Measurements from ENCODE around the gene OSBPL10.
A peak's percentile ranks its signal among the peaks of the same experiment; 100 is the strongest.
"Not testable (repeated sequence)": the region's sequence is repeated elsewhere in the genome, so short reads cannot be mapped to it uniquely, and the experiment has no call there.

The OSBPL10 gene

DNA sequence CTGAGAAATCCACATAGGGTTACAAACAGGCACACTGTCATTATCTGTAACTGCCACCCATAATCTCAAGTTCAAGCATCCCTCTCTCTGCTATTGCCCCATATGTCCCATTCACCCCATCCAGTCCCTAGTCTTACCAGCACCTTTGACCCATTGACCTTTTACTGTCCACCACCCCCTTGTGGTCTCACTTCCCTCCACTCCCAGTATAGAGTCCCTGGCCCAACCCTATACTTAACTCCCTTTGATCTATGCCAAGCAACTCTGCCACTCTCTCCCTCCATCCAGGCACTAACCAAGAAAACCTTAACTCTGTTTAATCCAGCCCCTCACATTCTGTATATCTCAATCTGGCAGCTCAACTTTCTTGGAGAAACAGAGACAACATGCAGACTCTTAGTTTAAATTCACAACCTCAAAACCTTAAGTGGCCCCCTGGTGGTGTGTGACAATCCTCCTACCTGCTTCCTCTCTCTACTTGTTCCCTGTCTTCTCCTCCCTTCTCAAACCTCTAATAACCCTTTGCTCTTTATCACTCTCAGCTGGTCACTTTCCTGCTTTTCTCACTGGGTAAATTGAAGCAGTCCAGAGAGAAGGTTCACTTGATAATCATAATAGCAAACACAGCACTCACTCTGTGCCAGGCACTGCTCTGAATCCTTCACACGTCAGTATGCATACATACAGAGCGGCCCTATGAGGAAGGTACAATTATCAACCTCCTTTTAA lies 285.6 kb downstream of the OSBPL10 start:
- DNase-seq = peak; percentile 23

DNA sequence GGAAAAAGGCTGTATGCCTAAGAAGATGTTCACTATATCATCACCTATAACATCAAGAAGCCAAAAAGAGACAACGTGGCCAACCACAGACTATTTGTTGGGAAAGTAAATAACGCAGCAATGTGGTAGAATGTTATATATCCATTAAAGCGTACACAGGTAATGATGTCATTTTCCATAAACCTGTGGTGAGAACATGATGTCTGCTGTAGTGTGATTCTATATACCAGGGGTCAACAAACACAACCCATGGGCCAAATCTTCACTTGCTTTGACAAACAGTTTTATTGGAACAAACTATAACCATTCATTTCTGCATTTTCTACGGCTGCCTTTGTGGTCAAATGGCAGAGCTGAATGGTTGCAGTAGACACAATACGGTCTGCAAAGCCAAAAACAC lies 287.7 kb downstream of the OSBPL10 start:
- no peak for DNase-seq

DNA sequence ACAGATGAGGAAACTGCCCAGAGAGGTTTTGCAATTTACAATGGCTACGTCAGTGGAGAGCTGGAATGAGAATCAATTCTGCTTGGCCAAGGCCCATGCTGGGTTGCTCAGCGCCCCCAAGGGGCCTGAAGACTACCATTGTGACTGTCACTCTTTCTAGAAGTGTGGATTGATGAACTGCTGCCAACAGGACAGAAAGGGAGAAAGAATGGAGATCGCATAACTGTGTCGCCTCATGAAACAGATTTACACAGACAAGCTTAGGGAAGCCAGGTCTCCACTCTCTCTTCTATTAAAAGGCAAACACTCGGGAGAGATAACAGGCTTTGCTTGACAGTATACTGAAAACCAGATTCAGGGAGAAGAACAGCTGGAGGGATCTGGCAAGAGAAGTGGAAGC lies 288.3 kb downstream of the OSBPL10 start:
- DNase-seq = no peak

DNA sequence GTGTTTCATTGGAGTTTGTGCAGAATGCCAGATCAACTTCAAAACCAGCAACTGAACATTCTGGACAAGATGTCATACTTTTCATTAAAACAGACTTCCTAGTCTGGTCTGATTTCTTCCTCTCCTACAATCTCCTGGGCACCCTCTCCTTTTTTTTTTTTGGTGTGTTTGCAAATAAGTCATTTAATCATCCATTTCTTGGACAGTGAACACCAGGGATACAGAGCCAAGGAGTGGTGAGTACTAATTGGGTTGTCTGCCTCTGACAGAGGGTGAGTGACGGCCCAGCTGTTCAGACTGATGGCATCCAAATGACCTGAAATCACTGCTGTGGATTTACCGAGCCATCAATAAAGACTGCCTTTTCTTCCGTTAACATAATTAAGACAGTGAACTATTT lies 290.3 kb downstream of the OSBPL10 start:
- DNase-seq = no peak

DNA sequence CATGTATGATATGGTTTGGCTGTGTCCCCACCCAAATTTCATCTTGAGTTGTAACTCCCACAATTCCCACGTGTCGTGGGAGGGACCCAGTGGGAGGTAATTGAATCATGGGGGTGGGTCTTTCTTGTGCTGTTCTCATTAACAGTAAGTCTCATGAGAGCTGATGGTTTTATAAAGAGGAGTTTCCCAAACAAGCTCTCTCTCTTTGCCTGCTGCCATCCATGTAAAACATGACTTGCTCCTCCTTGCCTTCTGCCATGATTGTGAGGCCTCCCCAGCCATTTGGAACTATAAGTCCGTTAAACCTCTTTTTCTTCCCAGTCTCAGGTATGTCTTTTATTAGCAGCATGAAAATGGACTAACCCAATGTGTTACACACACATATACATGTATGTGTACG lies 291.5 kb downstream of the OSBPL10 start:
- DNase-seq = not testable (repeated sequence)

DNA sequence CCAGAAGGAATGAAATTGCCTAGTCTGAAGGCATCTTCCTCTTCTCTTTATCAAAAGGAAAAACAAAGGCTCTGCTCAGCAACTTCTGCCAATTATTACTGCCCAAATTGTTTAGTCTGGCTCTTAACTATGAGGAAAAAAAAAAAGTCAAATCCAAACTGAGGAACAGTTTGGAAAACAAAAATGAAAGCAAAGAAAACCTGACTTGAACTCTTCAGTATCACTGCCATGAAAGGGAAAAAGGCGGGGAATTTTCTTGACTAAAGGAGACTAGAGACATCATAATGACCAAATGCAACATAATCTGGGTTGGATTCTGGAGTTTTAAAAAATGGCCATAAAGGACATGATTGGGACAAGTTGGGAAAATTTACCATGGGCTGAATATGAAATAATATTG lies 292.1 kb downstream of the OSBPL10 start:
- DNase-seq = no peak

DNA sequence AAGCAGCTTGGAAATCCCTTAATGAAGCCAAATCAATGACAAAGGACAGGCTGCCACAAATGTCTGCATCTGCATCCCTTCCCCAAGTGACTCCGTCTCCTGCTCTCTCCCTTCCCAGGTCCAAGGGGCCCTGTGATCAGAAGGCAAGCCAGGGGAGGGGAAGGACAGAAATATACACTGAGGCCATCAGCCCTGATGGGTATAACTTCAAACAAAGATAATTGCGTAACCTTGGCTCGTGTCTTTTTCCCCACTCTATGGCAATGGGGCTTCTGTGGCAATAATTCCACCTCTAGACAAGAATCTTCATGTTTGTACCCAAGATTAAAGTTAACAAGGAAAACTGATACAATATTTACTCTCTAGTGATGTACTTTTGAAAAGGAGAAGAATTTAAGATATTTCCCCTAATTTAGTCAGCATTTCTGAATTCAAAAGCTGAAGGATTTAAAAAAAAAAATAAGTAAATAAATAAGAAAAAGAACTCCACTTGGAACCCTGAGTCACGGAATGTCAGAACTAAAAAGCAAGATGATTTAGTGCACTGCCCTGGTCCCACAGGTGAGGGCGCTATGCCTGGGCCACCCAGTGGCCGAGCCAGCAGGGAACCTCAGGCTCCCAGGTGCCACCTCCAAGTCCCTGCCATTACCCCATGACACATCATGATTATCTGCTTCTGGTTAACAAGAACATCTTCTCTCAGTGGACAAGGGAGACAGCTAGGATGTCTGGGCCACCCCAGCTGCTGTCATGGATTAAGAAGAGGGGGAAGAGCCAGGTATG lies 293.9 kb downstream of the OSBPL10 start:
- DNase-seq = no peak

DNA sequence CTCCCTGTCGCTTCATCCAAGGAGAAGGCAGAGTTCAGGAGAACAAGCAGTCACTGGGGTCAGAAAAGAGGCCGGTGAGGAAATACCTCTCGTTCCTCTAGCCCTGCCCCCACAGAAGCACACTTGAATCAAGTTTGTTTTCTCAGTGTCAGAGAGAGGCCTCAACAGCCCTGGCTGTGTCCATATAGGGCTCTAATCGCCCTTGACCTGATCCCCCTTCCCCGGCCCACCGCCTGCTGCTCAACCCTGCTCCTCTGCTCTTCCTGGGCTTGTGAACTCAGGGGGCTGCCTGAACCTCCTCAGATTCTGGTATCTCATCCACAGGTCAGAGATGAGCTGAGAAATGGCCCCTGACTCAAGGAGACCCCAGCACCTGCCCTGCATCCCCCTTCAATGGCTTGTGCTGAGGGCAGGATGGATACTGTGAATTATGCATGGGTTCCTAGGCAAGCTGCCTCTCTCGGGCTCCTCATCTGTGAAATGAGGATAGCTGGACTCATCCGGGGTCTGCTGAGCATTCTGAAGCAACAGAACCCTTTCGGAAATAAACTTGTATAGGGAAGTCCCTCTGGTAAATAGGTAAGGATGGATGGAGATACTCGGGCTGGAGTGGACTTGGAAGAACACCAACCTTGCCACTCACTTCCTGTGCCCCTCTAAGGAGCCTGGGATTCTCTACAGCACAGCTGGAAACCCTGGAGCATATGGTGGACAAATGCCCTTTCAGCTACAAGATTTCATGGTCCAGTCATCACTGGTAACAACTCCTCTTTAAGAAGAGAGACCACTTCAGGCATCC lies 300.8 kb downstream of the OSBPL10 start:
- no peak for DNase-seq

DNA sequence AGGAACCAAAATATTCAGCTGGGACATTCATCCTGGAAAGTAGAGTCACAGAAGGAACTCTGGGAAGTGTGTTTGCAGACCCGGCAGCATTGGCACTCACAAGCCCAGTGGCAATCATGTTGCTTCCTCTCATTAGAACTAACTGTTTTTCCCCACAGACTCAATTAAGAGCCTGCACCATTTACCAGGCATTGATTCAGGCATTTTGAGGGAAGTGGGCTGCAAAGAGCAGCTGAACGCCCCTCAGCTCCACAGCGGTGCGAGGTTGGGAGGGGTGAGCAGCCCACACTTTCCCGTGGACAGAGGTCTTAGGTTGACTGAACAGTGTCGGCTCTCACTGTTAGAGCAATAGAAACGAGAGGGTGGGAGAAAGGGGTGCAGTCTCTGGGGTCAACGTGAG lies 304.5 kb downstream of the OSBPL10 start:
- no peak for DNase-seq

DNA sequence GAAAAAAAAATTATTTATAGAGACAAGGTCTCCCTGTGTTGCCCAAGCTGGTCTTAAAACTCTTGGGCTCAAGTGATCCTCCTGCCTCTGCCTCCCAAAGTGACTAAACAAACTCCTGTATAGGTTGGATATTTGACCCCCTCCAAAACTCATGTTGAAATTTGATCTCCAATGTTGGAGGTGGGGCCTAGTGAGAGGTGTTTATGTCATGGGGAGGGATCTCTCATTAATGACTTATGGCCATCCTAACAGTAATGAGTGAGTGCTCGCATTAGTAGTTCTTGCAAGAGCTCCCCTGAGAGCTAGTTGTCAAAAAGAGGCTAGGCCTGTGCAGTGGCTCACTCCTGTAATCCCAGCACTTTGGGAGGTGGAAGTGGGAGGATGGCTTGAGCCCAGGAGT lies 307.1 kb downstream of the OSBPL10 start:
- DNase-seq = no peak

DNA sequence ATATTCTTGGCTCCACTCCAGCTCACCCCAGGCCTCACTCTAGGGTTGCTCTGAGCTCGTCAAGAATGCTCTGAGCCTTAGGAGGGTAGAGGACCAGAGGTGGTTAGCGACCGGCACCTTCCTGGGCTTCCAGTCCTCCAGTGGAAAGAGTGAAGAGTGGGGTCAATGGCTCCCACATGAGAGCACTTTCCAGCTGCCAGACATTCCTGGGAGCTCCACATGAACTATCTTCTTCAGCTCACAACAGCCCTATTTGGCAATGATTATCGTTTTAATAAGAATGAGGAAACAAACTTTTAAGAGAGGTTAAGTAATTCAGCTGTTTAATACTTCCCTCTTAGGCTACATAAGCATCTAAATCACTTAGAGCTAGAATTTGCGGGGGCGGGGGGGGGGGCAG lies 309.1 kb downstream of the OSBPL10 start:
- DNase-seq = no peak

DNA sequence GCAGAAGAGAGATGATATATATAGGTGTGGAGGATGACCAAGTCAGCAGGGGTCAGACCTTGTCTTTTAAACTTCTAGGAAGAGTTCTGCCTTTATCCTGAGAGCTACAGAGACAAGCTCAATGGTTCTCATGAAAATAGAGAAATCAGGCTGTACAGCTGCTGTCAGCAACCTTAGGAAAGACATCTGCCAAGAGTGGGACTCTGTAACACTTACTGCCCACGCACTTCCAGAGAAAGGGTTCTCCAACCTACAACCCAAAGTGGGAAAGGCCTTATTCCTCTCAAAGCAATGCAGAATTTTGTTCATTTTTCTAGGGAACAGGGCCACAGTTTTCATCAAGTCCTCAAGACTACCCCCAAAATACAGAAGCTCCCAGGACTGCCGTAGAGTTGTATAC lies 309.6 kb downstream of the OSBPL10 start:
- DNase-seq = no peak

DNA sequence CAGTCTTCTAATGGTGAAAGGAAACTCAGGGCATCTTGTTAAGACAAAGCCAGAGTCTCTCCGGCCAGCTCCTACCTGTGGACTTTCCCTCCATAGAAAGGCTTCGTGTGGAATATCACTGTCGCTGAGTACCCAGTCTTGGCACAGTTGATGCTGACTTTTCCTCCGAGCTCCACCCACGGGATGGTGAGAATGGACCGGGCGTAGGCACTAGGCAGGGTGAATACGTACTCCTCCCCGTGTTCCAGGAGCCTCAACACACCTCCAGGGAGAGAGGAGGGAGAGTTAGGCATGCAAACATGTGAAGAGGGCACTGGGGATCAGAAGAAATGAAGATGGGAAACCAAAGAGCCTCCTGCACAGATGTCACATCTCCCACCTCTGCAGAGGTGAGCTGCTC lies 310.3 kb downstream of the OSBPL10 start:
- DNase-seq = no peak

DNA sequence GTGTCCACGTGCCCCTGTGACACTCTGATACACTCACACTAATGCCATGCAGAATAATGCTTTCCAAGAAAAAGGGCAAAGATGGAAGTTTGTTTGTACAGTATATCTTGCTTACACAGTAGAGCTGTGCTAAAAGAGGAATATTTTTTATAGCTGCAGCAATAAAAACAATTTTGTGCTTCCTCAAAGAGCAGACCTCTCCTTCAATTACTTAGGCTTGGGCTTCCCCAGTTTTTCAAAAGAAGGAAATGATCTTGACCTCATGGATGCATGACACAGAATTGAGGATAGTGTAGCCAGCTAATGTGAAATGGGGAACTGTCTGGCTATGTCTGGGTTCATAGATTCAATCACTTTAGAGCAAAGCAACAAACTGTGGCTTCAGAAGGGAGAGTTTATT lies 310.9 kb downstream of the OSBPL10 start:
- DNase-seq = no peak

DNA sequence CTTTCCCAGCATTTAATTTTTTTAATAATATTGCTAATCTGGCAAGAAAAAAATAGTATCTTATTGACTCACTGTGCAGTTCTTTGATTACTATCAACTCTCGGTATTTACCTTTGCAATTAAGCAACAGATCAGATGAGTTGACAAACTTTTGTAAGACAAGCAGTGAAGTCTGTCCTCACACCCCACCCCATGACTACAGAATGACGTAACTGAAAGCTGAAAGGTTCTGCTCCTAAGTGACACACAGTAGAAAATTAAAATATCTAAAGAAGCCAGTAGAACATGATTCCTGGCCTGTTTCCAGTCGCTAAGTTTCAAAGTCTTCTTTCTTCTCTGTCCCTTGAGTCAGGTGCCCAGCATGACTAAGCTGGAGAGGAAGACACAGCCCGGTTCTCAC lies 312.8 kb downstream of the OSBPL10 start:
- no peak for DNase-seq

DNA sequence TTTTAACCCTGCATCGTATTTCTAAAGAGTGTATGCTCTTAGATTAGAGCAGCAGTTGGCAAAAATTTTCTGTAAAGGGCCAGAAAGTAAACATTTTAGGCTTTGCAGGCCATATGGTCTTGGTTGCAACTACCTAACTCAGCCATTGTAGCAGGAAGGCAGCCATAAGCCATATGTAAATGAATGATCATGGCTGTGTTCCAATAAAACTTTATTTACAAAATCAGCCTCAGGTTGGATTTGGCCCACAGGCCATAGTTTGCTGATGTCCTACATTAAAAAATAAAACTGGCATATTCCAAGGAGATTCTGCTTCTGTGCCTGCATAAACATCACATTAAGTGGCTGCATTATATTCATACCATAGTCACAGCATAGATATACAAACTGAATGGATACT lies 313.5 kb downstream of the OSBPL10 start:
- DNase-seq = no peak

DNA sequence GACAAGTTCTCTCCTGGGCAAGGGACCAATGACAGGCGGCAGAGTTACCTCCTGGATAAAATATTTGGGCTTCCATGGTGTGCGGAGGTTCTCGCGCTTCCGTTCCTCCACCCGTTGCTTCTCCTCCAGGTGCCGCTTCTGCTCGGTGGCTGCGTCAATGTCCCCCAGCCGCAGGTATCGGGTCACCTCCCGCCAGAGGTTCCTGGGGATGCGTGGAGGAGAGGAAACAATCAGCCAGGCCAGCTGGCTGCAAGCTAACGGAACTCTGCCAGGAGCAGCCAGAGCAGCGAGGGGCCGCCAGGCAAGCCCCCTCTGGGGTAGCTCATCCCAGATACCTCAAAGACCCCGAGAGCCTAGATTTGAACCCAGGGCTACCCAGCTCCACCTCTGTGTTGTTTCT lies 317.0 kb downstream of the OSBPL10 start:
- no peak for DNase-seq

DNA sequence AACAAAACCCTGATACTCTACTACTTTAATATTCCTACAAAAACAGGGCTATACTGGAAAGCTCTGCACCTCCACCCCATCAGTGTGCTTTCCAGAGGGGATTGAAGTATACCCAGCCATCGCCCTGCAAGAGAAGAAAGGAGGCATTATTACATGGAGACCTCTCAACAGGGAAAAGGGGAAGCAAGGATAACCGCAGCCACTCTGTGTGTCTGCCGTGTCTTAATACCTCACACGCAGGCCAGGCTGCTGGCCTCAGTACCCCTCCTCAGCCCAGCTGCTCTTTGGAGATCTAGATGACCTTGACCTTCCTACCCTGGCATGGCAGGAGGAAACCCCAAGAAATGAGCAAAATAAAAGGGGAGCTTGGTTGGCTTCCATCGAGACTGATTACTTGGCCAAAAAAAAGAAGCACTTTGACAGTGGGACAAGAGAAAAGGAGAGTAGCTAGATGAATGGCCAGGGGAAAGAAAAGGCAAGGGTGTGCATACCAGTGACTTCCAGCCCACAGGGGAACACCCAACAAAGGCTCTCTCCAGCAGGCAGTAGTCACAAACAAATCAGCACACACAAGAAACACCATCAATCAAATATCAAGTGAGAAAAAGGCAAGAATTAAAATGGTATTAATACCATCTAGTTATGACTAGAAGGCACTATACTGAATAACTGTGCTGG lies 318.9 kb downstream of the OSBPL10 start:
- DNase-seq = no peak

DNA sequence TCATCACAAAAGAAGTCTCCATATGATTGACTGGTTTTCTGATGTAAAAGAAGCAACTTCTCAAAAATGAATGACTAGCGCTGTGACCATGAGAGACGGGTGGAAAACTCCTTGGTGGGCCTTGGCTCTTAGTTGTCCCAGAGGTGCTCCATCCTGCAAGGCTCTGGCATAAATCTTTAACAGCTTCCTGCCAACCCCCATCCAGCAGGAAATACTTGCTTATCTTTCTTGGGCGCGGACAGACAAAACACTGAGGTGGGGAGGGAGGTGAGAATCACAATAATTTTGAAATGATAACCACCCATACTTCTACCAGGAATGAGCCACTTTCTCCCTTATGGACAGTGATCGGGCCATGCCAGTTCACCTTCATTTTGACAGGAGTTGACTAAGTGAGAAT lies 319.8 kb downstream of the OSBPL10 start:
- no peak for DNase-seq

DNA sequence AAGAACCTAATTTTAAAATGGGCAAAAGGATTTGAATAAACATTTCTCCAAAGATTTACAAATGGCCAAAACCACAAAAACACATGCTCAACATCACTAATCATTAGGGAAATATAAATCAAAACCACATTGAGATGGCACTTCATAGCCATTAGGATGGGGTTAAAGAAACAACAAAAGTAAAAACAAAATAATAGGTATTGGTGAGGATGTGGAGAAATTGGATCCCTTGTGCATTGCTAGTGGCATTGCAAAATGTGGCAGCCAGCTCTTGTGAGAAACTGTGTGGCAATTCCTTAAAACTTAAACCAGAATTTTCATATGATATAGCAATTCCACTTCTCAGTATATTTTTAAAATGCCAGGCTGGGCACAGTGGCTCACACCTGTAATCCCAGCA lies 321.8 kb downstream of the OSBPL10 start:
- DNase-seq = no peak

DNA sequence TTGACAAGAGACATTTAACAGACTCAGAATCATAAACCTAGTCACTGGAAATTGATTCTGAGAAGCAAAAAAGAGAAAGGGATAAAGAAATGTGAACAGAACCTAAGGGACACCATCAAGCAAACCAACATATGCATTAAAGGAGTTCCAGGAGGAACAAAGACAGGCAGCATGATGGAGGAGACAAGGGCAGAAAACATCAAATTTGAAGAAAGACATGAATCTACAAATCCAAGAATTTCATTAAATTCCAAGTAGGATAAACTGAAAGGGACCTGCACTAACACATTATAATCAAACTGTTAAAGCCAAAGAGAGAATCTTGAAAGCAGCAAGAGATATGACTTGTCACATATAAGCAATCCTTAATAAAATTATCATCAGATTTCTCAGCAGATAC lies 326.1 kb downstream of the OSBPL10 start:
- DNase-seq = no peak

DNA sequence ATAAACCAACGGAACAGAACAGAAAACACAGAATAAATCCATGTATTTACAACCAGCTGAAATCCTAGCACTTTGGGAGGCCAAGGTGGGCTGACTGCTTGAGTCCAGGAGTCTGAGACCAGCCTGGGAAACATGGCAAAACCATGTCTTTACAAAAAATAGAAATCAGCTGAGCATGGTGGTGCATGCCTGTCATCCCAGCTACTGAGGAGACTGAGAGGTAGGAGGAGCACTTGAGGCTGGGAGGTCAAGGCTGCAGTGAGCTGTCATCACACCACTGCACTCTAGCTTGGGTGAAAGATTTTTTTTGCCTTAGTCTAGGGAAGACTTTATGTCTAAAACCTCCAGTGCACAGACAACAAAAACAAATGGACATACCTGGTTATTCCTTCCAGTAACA lies 327.6 kb downstream of the OSBPL10 start:
- no peak for DNase-seq

DNA sequence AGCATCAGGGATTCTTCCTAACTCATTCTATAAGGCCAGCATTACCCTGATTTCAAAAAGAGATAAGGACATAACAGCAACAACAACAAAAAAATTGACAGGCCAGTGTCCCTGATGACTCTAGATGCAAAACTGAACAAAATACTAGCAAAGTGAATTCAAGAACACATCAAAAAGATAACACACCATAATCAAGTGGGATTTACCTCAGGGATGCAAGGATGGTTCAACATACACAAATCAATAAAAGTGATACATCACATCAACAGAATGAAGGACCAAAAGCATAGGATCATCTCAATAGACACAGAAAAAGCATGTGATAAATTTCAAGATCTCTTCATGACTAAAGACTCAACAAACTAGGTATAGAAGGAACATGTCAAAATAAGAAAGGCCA lies 328.8 kb downstream of the OSBPL10 start:
- no peak for DNase-seq
